Hepatocyte (in vitro differentiated cells): ENCODE data around the gene FBXO44. TPM values are rescaled to one million over a fixed set of nuclear protein-coding genes. Genes with fewer than 3 reads are reported as not detected.

ENCODE experiments used
- DNase-seq: peaks from one replicate; pipeline ENCODE4 v3.0.0-alpha.2; 2016; ENCODE audit warnings: low spot score
- H2AFZ ChIP-seq: fragments of 200-600 bp; sonication (generic); 2 replicates; pipeline ENCODE4 v1.6.0; 2016; ENCODE audit warnings: antibody characterized with exemption, mild to moderate bottlenecking
- H3K27ac ChIP-seq: fragments of 200-600 bp; sonication (generic); 2 replicates; pipeline ENCODE4 v1.5.1; 2016; ENCODE audit warnings: mild to moderate bottlenecking
- H3K27me3 ChIP-seq: fragments of 200-600 bp; sonication (generic); 2 replicates; pipeline ENCODE4 v1.6.1; 2016
- H3K36me3 ChIP-seq: fragments of 200-600 bp; sonication (generic); replicated peaks from 2 replicates; pipeline ENCODE4 v1.5.1; 2016; ENCODE audit warnings: low read depth; ENCODE audit not compliant: insufficient read depth
- H3K4me1 ChIP-seq: fragments of 200-600 bp; sonication (generic); 2 replicates; pipeline ENCODE4 v1.5.1; 2016; ENCODE audit warnings: mild to moderate bottlenecking, moderate library complexity; ENCODE audit not compliant: insufficient read depth
- H3K4me2 ChIP-seq: fragments of 200-600 bp; sonication (generic); 2 replicates; pipeline ENCODE4 v1.6.0; 2016
- H3K4me3 ChIP-seq: fragments of 200-600 bp; sonication (generic); 2 replicates; pipeline ENCODE4 v1.5.1; 2016; ENCODE audit warnings: mild to moderate bottlenecking
- H3K79me2 ChIP-seq: fragments of 200-600 bp; sonication (generic); 2 replicates; pipeline ENCODE4 v1.6.0; 2017; ENCODE audit warnings: mild to moderate bottlenecking
- H3K9me2 ChIP-seq: fragments of 200-600 bp; sonication (generic); replicated peaks from 2 replicates; pipeline ENCODE4 v1.6.0; 2017; ENCODE audit warnings: mild to moderate bottlenecking; ENCODE audit not compliant: insufficient read depth
- H3K9me3 ChIP-seq: fragments of 200-600 bp; sonication (generic); 2 replicates; pipeline ENCODE4 v1.5.1; 2016; ENCODE audit warnings: low read depth, mild to moderate bottlenecking
- H4K20me1 ChIP-seq: fragments of 200-600 bp; sonication (generic); 2 replicates; pipeline ENCODE4 v1.6.0; 2016; ENCODE audit warnings: mild to moderate bottlenecking; ENCODE audit not compliant: insufficient read depth, poor library complexity, severe bottlenecking
- CTCF ChIP-seq: fragments of 200-600 bp; sonication (generic); IDR thresholded peaks from 2 replicates; pipeline ENCODE4 v1.5.1; 2016; ENCODE audit warnings: antibody characterized with exemption, mild to moderate bottlenecking; ENCODE audit not compliant: poor library complexity
- EZH2 ChIP-seq: fragments of 200-600 bp; sonication (generic); IDR thresholded peaks from 2 replicates; pipeline ENCODE4 v1.6.1; 2016; ENCODE audit warnings: antibody characterized with exemption, mild to moderate bottlenecking, borderline replicate concordance
- EZH2phosphoT487 ChIP-seq: fragments of 200-600 bp; sonication (generic); IDR thresholded peaks from one replicate; pipeline ENCODE4 v1.6.1; 2018; ENCODE audit warnings: antibody characterized with exemption, mild to moderate bottlenecking, low read depth, moderate library complexity; ENCODE audit not compliant: unreplicated experiment, severe bottlenecking
- WGBS: methylation state at CpG from one replicate; pipeline ENCODE4 v1.1.6; 2016; ENCODE audit warnings: low lambda C conversion rate; ENCODE audit errors: missing lambda C conversion rate; 5-methylcytosine and 5-hydroxymethylcytosine counted together
- polyA plus RNA-seq: library from polyadenylated mRNA; unstranded; fragments of >200 nt; fragmentation: Nextera tagmentation; extraction: Ambion mirVana; gene quantifications from 2 replicates; pipeline ENCODE4 v1.2.1, GENCODE V29; 2016
- total RNA-seq: library from RNA; depleted of rRNA; stranded (reverse); fragments of >200 nt; gene quantifications from 2 replicates; pipeline ENCODE4 v1.2.3, GENCODE V29; 2014

FBXO44 gene
- total and polyA plus RNA-seq, 2 experiments from 2014 or later, result 24.8 to 41.2 TPM

- no peaks in the 10 kb centered on the region for H3K9me3 ChIP-seq
- H3K36me3 ChIP-seq, result no peaks in the 10 kb centered on the region
- no peaks in the 10 kb centered on the region for H4K20me1 ChIP-seq
- H3K4me1 ChIP-seq, result no peaks in the 10 kb centered on the region
- no peaks in the 10 kb centered on the region for H3K79me2 ChIP-seq
- H3K4me3 ChIP-seq, result no peak overlapping the region
- no peaks in the 10 kb centered on the region for H3K27me3 ChIP-seq
- H3K4me2 ChIP-seq, result no peak overlapping the region
- TF ChIP-seq EZH2 (no peak), EZH2phosphoT487 (no peak), CTCF (no peak)
- H2AFZ ChIP-seq, result no peak overlapping the region
- no peaks in the 10 kb centered on the region for H3K9me2 ChIP-seq
- DNase-seq, result no peak
- no peak overlapping the region for H3K27ac ChIP-seq
- 68% methylated on average over 5 of the region's 5 CpGs for WGBS
Measured at GRCh38 chr1:11643782-11644181, 10.9 kb upstream of the FBXO44 start.

GRCh38 chr1:11645270-11645669, 9.4 kb upstream of the FBXO44 start:
- no peak for TF ChIP-seq CTCF
- TF ChIP-seq EZH2phosphoT487, result no peak
- TF ChIP-seq EZH2, result no peak
- DNase-seq, result no peak
- 91% methylated on average over 5 of the region's 5 CpGs for WGBS
- Histone ChIP-seq H3K4me3 (no peak overlapping the region), H3K4me2 (no peak overlapping the region), H2AFZ (no peak overlapping the region), H3K9me2 (no peaks in the 10 kb centered on the region), H3K36me3 (no peaks in the 10 kb centered on the region), H4K20me1 (no peaks in the 10 kb centered on the region), H3K79me2 (no peaks in the 10 kb centered on the region), H3K27ac (no peak overlapping the region), H3K27me3 (no peaks in the 10 kb centered on the region), H3K9me3 (no peaks in the 10 kb centered on the region), H3K4me1 (peaks cover 1% of the 10 kb centered on the region)

- no peak for TF ChIP-seq EZH2
- no peak for TF ChIP-seq EZH2phosphoT487
- peak; percentile 68 for TF ChIP-seq CTCF
- Histone ChIP-seq H3K36me3 (no peaks in the 10 kb centered on the region), H3K9me3 (no peaks in the 10 kb centered on the region), H4K20me1 (no peaks in the 10 kb centered on the region), H3K4me1 (peaks cover 6% of the 10 kb centered on the region), H2AFZ (no peak overlapping the region), H3K27me3 (no peaks in the 10 kb centered on the region), H3K79me2 (peaks cover under 1% of the 10 kb centered on the region), H3K27ac (no peak overlapping the region), H3K4me2 (no peak overlapping the region), H3K4me3 (no peak overlapping the region), H3K9me2 (no peaks in the 10 kb centered on the region)
- 36% methylated on average over 8 of the region's 8 CpGs for WGBS
- DNase-seq, result peak; percentile 91
Measured at GRCh38 chr1:11645670-11646265, 8.9 kb upstream of the FBXO44 start.
